Measurements from ENCODE around the gene RNF17. TPM values are rescaled to one million over a fixed set of nuclear protein-coding genes. Genes with fewer than 3 reads are reported as not detected.
"Not testable (repeated sequence)": the region's sequence is repeated elsewhere in the genome, so short reads cannot be mapped to it uniquely, and the experiment has no call there.

Gene RNF17
- total and polyA plus RNA-seq, 10 of the 15 experiments (the other 5 are each of a cell fraction or from before 2014, with no cell fraction given): not detected

DNA sequence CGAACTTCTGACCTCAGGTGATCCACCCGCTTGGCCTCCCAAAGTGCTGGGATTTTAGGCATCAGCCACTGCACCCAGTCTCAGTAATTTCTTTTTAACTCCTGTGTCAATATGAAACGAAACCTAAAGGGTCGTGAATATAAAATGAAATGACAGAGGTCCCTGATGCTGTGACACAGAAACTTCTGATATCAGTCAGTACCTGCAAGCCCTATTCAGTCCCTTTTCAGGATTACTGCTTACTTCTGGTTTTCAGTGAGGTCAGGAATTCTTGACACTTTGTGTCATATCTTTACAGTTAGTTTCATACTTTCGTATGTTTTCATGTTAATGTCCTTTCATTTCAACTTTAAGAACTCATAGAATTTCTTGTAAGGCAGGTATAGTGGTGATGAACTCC is 58.7 kb downstream of the RNF17 start:
- TF ChIP-seq YBX1 (IDR thresholded peaks at IDR 0.05): no peak
- no peak for TF ChIP-seq TAF1 (IDR thresholded peaks at IDR 0.05; ENCODE audit: borderline replicate concordance, low read depth, low read length)
- no peak for TF ChIP-seq STAT3 (IDR thresholded peaks at IDR 0.05; ENCODE audit: low read depth, low read length)
- no peak for TF ChIP-seq CHD4 (IDR thresholded peaks at IDR 0.05)
- TF ChIP-seq CREB1 (IDR thresholded peaks at IDR 0.05; ENCODE audit: low read depth): peak; percentile 46; the same call in 1 of the 2 replicates
- TF ChIP-seq RFX5 (IDR thresholded peaks at IDR 0.05; ENCODE audit: low read depth, low read length): no peak
- peak; percentile 87 for TF ChIP-seq JUNB (IDR thresholded peaks at IDR 0.05)
- peak; percentile 52; the same call in 1 of the 2 replicates for TF ChIP-seq CREM (IDR thresholded peaks at IDR 0.05; ENCODE audit: low read depth)
- 0 out of 2 replicates have a peak, but pooled peaks have one; percentile 15 for TF ChIP-seq GABPA (IDR thresholded peaks at IDR 0.05; ENCODE audit: low read depth)
- TF ChIP-seq YY1 (IDR thresholded peaks at IDR 0.05; ENCODE audit: low read depth, low read length): no peak
- TF ChIP-seq SMC3 (IDR thresholded peaks at IDR 0.05; ENCODE audit: borderline replicate concordance, low read length): no peak
- peak; percentile 51 for TF ChIP-seq EED (IDR thresholded peaks at IDR 0.05; ENCODE audit: low read depth)
- TF ChIP-seq PAX8 (IDR thresholded peaks at IDR 0.05): no peak
- 0 out of 4 replicates have a peak, but pooled peaks of 1 of the 2 experiments have one; percentile 17 for TF ChIP-seq IKZF2 (IDR thresholded peaks at IDR 0.05)
- peak; percentile 49 for TF ChIP-seq RUNX3 (IDR thresholded peaks at IDR 0.05; ENCODE audit: low read length)
- TF ChIP-seq IRF4 (IDR thresholded peaks at IDR 0.05; ENCODE audit: low read depth, low read length): peak; percentile 53; the same call in 1 of the 2 replicates
- TF ChIP-seq SIN3A (IDR thresholded peaks at IDR 0.05; ENCODE audit: low read depth, low read length): no peak
- no peak for TF ChIP-seq GATAD2B (conservative IDR thresholded peaks at IDR 0.05; ENCODE audit: low read depth)
- TF ChIP-seq ETV6 (conservative IDR thresholded peaks at IDR 0.05 in 1 of 2, IDR thresholded peaks at IDR 0.05 in 1 of 2; ENCODE audit: borderline replicate concordance in 1 of 2, low read depth in 1 of 2): 0 out of 4 replicates have a peak, but pooled peaks of 1 of the 2 experiments have one; percentile 33
- peak; percentile 62; the same call in 1 of the 2 replicates for TF ChIP-seq ZBED1 (IDR thresholded peaks at IDR 0.05; ENCODE audit: borderline replicate concordance)
- peak; percentile 59; the same call in 1 of the 2 replicates for TF ChIP-seq NFIC (IDR thresholded peaks at IDR 0.05; ENCODE audit: low read depth, low read length)
- TF ChIP-seq HDAC6 (IDR thresholded peaks at IDR 0.05; ENCODE audit: unreplicated experiment): no peak
- CTCF ChIA-PET: no interaction called here
- Histone ChIP-seq H4K20me1 (ENCODE audit: control insufficient read depth, insufficient read depth) (no peaks in the 10 kb centered on the region), H3K79me2 (ENCODE audit: control insufficient read depth, insufficient read depth, low read length) (no peaks in the 10 kb centered on the region), H3K9ac (ENCODE audit: control insufficient read depth, insufficient read depth, low read length) (no peak overlapping the region), H3K4me3 (no peak overlapping the region), H3K27me3 (replicated peaks in 1 of 2; ENCODE audit: control insufficient read depth in 2 of 2, insufficient read depth in 2 of 2, low read length in 1 of 2) (no peaks in the 10 kb centered on the region), H3K9me3 (replicated peaks; ENCODE audit: control insufficient read depth, insufficient read depth, low read length) (no peaks in the 10 kb centered on the region), H3K27ac (ENCODE audit: control insufficient read depth, insufficient read depth) (no peak overlapping the region), H2AFZ (ENCODE audit: control insufficient read depth, low read depth, low read length) (no peak overlapping the region), H3K4me2 (ENCODE audit: control insufficient read depth, insufficient read depth) (peak overlapping the region; percentile 26; the same call in 1 of the 2 replicates), H3K36me3 (ENCODE audit: control insufficient read depth in 2 of 2, insufficient read depth in 2 of 2, low read length in 1 of 2) (no peaks in the 10 kb centered on the region), H3K4me1 (ENCODE audit: control insufficient read depth, insufficient read depth, low read length) (peaks cover 20% of the 10 kb centered on the region)
- ATAC-seq (peak; percentile 80), DNase-seq (ENCODE audit: low read depth, low spot score) (peak; percentile 7), FAIRE-seq (no peak)
- BruUV-seq (replicated peaks): no TSS peak
- intact Hi-C loops (cut with micrococcal nuclease; ENCODE audit: unreplicated experiment): no loop called here
- RAD21 ChIA-PET (ENCODE audit: unreplicated experiment): no interaction called here
- POLR2A ChIA-PET: no interaction called here
- in situ Hi-C loops (cut with MboI): no loop called here
- SMC1A ChIA-PET (ENCODE audit: uncharacterized antibody, unreplicated experiment): no interaction called here
- 1% methylated on average over 5 of the region's 5 CpGs for WGBS (ENCODE audit: insufficient coverage, insufficient replicate concordance, low lambda C conversion rate, missing lambda C conversion rate)

DNA sequence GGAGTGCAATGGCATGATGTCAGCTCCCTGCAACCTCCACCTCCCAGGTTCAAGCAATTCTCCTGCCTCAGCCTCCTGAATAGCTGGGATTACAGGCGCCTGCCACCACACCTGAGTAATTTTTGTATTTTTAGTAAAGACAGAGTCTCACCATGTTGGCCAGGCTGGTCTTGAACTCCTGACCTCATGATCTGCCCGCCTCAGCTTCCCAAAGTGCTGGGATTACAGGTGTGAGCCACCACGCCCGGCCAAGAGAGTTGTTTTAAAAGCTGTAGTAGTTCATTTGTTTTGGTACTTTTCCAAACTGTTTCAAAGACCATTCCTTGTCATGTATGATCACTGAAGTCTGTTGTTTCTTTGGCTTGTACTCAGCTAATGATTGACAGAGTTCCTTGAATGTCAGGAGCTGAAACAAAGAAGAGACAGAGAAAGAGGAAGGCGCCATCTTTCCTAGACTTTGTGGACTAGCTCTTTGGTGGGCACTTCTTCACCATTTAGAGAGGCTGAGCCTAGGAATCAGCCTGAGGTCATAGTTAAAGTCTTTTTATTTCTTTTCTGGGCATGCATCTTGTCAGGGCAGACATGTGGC is 59.2 kb downstream of the RNF17 start:
- not testable (repeated sequence) for BruUV-seq (replicated peaks)

More for the DNA sequence above, 59.2 kb downstream of the RNF17 start:
- POLR2A ChIA-PET; H3K79me2 ChIP-seq (ENCODE audit: control insufficient read depth, insufficient read depth, low read length); CTCF ChIA-PET; H3K9me3 ChIP-seq (replicated peaks; ENCODE audit: control insufficient read depth, insufficient read depth, low read length); H3K4me3 ChIP-seq; H2AFZ ChIP-seq (ENCODE audit: control insufficient read depth, low read depth, low read length); FAIRE-seq; SMC1A ChIA-PET (ENCODE audit: uncharacterized antibody, unreplicated experiment); H3K9ac ChIP-seq (ENCODE audit: control insufficient read depth, insufficient read depth, low read length); DNase-seq (ENCODE audit: low read depth, low spot score); H3K27ac ChIP-seq (ENCODE audit: control insufficient read depth, insufficient read depth); RAD21 ChIA-PET (ENCODE audit: unreplicated experiment); H4K20me1 ChIP-seq (ENCODE audit: control insufficient read depth, insufficient read depth); H3K36me3 ChIP-seq (ENCODE audit: control insufficient read depth in 2 of 2, insufficient read depth in 2 of 2, low read length in 1 of 2); H3K27me3 ChIP-seq (replicated peaks in 1 of 2; ENCODE audit: control insufficient read depth in 2 of 2, insufficient read depth in 2 of 2, low read length in 1 of 2); ATAC-seq; in situ Hi-C loops (cut with MboI); intact Hi-C loops (cut with micrococcal nuclease; ENCODE audit: unreplicated experiment): not testable (repeated sequence)
- peaks cover 20% of the 10 kb centered on the region for H3K4me1 ChIP-seq (ENCODE audit: control insufficient read depth, insufficient read depth, low read length)
- whole genome bisulfite sequencing (ENCODE audit: insufficient coverage, insufficient replicate concordance, low lambda C conversion rate, missing lambda C conversion rate): 41% methylated on average over 5 of the region's 5 CpGs
- peak overlapping the region; percentile 26; the same call in 1 of the 2 replicates for H3K4me2 ChIP-seq (ENCODE audit: control insufficient read depth, insufficient read depth)

Measured in GM12878 (cell line).